Adrenal gland (tissue), 12 donors: ENCODE measurements around the gene HLA-F. TPM values are rescaled to one million over a fixed set of nuclear protein-coding genes. Genes with fewer than 3 reads are reported as not detected.

ENCODE experiments used
- DNase-seq, 7 donors: peaks; one replicate each; pipeline ENCODE4 v3.0.0-alpha.2; 2019 to 2020
- H3K27ac ChIP-seq, 5 donors: fragments of 200-600 bp; sonication (generic) in 4 of 5; 1 replicate in 3 of 5; 2 replicates in 2 of 5; pipeline versions ENCODE4 v1.5.1 to v1.8.0; 2016 to 2020; ENCODE audit warnings: mild to moderate bottlenecking in 1 of 5
- H3K27me3 ChIP-seq: fragments of 200-600 bp; 2 replicates; pipeline ENCODE4 v1.8.0; 2021
- H3K36me3 ChIP-seq, 2 donors: fragments of 200-600 bp; replicated peaks in 1 of 2; 1 replicate in 1 of 2; 2 replicates in 1 of 2; pipeline versions ENCODE4 v1.5.1 to v1.8.0; 2018 to 2022
- H3K4me1 ChIP-seq, 2 donors: fragments of 200-600 bp; replicated peaks in 1 of 2; 1 replicate in 1 of 2; 2 replicates in 1 of 2; pipeline versions ENCODE4 v1.5.1 to v1.8.0; 2018 to 2021
- H3K4me3 ChIP-seq, 4 donors: fragments of 200-600 bp; sonication (generic) in 3 of 4; one replicate each; pipeline ENCODE4 v1.5.1; 2016 to 2018
- H3K9me3 ChIP-seq, 3 donors: fragments of 200-600 bp; sonication (generic) in 1 of 3; replicated peaks in 1 of 3; 1 replicate in 2 of 3; 2 replicates in 1 of 3; pipeline versions ENCODE4 v1.5.1 to v1.8.0; 2016 to 2021
- POLR2A ChIP-seq, 2 donors: fragments of 450-650 bp; IDR thresholded peaks; one replicate each; pipeline ENCODE4 v1.6.1; 2017; ENCODE audit warnings: antibody characterized with exemption in 2 of 2, mild to moderate bottlenecking in 2 of 2, moderate library complexity in 1 of 2
- WGBS, 4 donors: extraction: QIAGEN DNeasy Blood & Tissue Kit in 2 of 4; methylation state at CpG; one replicate each; pipeline versions ENCODE4 v1.1.5 to v1.1.7; 2013 to 2017; 5-methylcytosine and 5-hydroxymethylcytosine counted together
- intact Hi-C, 2 donors: fragments of 100-400 bp; cut with DNase I; formaldehyde crosslinking; loops; one replicate each; pipeline versions ENCODE4 v1.14.1 to v1.15.0; 2022 to 2023
- polyA plus RNA-seq, 3 donors: library from polyadenylated mRNA; stranded (reverse); fragments of 200-250 nt in 2 of 3; fragments of 350-450 nt in 1 of 3; fragmentation: Illumina TruSeq in 1 of 3; extraction: RNeasy Lipid Tissue Mini Kit (QIAGEN cat#74804) in 1 of 3; gene quantifications; one replicate each; pipeline ENCODE4 v1.2.3, GENCODE V29; 2013 to 2014
- total RNA-seq, 9 donors: library from RNA; depleted of rRNA in 4 of 9; stranded (reverse); fragments of >200 nt in 4 of 9; fragments of 120-200 nt in 1 of 9; fragmentation: NEBNext Ultra II Directional in 1 of 9; extraction: Animal tissue kit (Norgen Biotek cat#: 25700) in 1 of 9; gene quantifications; one replicate each; pipeline versions ENCODE4 v1.1.0 to v1.2.4, GENCODE V29; 2013 to 2023
- TF ChIP-seq, protein P1 (sequence below), 6 experiments: fragments of 450-650 bp in 4 of 6; fragments of 200-600 bp in 2 of 6; sonication (generic) in 1 of 6; IDR thresholded peaks; 1 replicate in 5 of 6; 2 replicates in 1 of 6; pipeline versions ENCODE4 v1.5.1 to v1.8.0; 2016 to 2021; ENCODE audit warnings: antibody characterized with exemption in 6 of 6, mild to moderate bottlenecking in 2 of 6, moderate library complexity in 1 of 6
- donor health status: healthy with polysubstance abuse.
- donor health status: Bipolar disorder and iron deficiency.
- donor health status: DM: yes; HTN: yes; CAD: no.
- donor health status: DM: no; HTN: no; CAD: no.
- donor health status: DM: no; HTN: no; CAD: no.
- donor health status: DM: yes; HTN: yes; CAD: no.

Gene HLA-F
- total and polyA plus RNA-seq, 12 donors: 3.8 to 285 (median 85.0) TPM

DNA sequence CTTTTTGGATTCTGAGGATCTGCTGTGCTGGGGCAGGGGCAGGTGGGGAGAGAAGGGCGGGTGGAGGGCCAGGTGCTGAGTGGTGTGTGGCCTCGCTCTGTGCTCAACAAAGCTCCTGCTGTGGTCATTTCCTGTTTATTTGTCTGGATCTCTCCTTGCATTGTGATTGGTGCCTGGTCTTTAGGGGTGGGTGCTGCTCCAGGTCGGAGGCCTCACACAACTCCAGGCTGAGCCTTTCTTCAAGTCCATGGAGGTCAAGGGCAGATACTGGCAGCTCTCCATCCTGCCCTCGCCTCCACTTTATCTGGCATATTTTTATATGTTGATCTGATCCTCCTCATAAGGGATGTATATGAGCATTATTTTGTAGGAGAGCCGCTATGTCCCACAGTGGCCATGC, 36.2 kb downstream of the HLA-F start:
- no peaks in the 10 kb centered on the region for H3K9me3 ChIP-seq
- no peak overlapping the region for H3K4me3 ChIP-seq
- TF ChIP-seq, protein P1, sequence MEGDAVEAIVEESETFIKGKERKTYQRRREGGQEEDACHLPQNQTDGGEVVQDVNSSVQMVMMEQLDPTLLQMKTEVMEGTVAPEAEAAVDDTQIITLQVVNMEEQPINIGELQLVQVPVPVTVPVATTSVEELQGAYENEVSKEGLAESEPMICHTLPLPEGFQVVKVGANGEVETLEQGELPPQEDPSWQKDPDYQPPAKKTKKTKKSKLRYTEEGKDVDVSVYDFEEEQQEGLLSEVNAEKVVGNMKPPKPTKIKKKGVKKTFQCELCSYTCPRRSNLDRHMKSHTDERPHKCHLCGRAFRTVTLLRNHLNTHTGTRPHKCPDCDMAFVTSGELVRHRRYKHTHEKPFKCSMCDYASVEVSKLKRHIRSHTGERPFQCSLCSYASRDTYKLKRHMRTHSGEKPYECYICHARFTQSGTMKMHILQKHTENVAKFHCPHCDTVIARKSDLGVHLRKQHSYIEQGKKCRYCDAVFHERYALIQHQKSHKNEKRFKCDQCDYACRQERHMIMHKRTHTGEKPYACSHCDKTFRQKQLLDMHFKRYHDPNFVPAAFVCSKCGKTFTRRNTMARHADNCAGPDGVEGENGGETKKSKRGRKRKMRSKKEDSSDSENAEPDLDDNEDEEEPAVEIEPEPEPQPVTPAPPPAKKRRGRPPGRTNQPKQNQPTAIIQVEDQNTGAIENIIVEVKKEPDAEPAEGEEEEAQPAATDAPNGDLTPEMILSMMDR (IDR thresholded peaks at IDR 0.05): no peak
- no peak for TF ChIP-seq POLR2A (IDR thresholded peaks at IDR 0.05)
- peak in 1 of 7 donors; percentile 15 for DNase-seq
- no peaks in the 10 kb centered on the region for H3K36me3 ChIP-seq
- intact Hi-C loops: no loop called here
- H3K27ac ChIP-seq: no peak overlapping the region
- WGBS, 4 donors: 67 to 75% (median 71%) methylated on average over 5 of the region's 5 CpGs
- no peaks in the 10 kb centered on the region for H3K27me3 ChIP-seq
- H3K4me1 ChIP-seq: no peaks in the 10 kb centered on the region

DNA sequence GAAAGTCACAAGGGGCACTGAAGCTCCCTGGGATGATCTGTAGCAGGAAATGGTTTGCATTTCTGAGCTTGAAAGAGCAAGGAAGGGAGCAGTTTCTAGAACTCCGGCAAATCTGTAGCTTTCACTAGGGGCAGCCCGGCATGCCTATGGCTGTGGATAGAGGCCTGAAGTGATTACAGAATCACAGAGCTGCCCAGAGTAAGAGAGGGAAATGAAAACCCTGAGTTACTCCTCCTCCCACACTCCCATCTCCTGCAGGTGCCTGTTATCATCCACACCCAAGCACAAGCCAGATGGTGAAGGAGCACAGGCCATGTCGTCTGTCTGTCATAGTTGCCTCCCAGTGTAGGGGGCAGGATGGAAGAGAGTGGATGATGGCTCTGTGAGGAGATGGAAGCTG, 37.1 kb downstream of the HLA-F start:
- 52 to 91% (median 67%) methylated on average over 2 to 3 of the region's 3 CpGs for WGBS, 4 donors
- H3K27me3 ChIP-seq: no peaks in the 10 kb centered on the region

DNA sequence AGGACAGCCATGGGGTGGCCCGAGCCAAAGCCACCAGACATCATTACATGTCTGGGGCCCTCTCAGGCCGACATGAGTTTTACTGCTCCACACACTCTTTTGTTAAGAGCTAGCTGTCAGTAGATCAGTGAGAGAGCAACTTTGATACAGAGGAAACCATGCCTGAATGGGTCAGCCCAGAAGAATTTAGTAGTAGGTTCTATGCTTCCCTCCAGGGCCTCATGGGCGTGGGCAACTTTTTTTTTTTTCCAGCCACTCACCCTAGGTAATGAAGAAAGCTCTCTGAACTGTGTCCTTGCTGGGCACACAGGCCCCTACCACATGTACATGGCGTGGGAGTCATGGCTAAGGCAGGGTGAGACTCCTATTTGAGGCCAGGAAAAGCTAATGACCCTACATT, 38.8 kb downstream of the HLA-F start:
- no peak for DNase-seq
- 41 to 48% (median 45%) methylated on average over 4 of the region's 4 CpGs for WGBS, 4 donors

More for the DNA sequence above, 37.1 kb downstream of the HLA-F start:
- TF ChIP-seq, protein P1 (IDR thresholded peaks at IDR 0.05): no peak
- TF ChIP-seq POLR2A (IDR thresholded peaks at IDR 0.05): no peak
- intact Hi-C loops: no loop called here
- no peak for DNase-seq
- H3K9me3 ChIP-seq: no peaks in the 10 kb centered on the region
- H3K36me3 ChIP-seq: no peaks in the 10 kb centered on the region
- H3K27ac ChIP-seq: peak overlapping the region in 1 of 5 donors; percentile 29
- no peaks in the 10 kb centered on the region for H3K4me1 ChIP-seq
- no peak overlapping the region for H3K4me3 ChIP-seq

DNA sequence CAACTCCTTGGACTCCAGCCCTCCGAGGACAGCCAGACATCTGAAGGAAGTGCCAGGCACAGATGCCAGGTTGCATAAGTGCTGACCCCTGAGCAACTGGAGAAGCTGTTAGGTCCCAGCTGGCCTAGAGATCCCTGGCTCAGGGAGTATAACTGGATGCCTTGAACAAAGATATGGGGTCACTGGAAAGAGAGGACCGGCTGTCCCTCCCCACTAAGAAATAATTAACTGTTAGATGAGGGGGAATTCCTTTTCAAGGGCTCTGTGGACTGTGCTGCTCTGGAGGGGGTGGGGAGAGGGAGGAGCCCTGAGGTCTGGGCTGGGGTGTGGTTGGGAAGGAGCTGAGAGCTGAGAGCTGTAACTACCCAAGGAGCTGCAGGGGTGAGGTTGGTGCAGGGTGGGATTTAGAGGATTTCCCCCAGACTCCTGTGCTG, 39.6 kb downstream of the HLA-F start:
- Histone ChIP-seq H3K4me3 (no peak overlapping the region), H3K4me1 (no peaks in the 10 kb centered on the region), H3K27ac (no peak overlapping the region), H3K9me3 (no peaks in the 10 kb centered on the region), H3K27me3 (no peaks in the 10 kb centered on the region), H3K36me3 (no peaks in the 10 kb centered on the region)
- TF ChIP-seq, protein P1 (IDR thresholded peaks at IDR 0.05): no peak
- TF ChIP-seq POLR2A (IDR thresholded peaks at IDR 0.05): no peak
- 50 to 61% (median 53%) methylated on average over 1 to 2 of the region's 2 CpGs for WGBS, 4 donors
- no peak for DNase-seq
- intact Hi-C loops: no loop called here

More for the DNA sequence above, 38.8 kb downstream of the HLA-F start:
- Histone ChIP-seq H3K27me3 (no peaks in the 10 kb centered on the region), H3K27ac (no peak overlapping the region), H3K36me3 (no peaks in the 10 kb centered on the region), H3K4me3 (no peak overlapping the region), H3K9me3 (no peaks in the 10 kb centered on the region), H3K4me1 (no peaks in the 10 kb centered on the region)
- TF ChIP-seq, protein P1 (IDR thresholded peaks at IDR 0.05): no peak
- no peak for TF ChIP-seq POLR2A (IDR thresholded peaks at IDR 0.05)
- intact Hi-C loops: no loop called here
